CD8-positive, alpha-beta memory T cell (primary cell): Measurements from ENCODE around the gene GORAB. TPM values are rescaled to one million over a fixed set of nuclear protein-coding genes. Genes with fewer than 3 reads are reported as not detected.
A peak's percentile ranks its signal among the peaks of the same experiment; 100 is the strongest.

Experiments
- CTCF ChIA-PET: fragments of 350-600 bp; sonication (Branson Sonifier 250); formaldehyde crosslinking; loops from one replicate; lab custom pipeline; 2021; ENCODE audit warnings: antibody characterized with exemption; lab: Charles Lee
- POLR2A ChIA-PET: fragments of 350-600 bp; sonication (Branson Sonifier 250); formaldehyde crosslinking; loops from one replicate; lab custom pipeline; 2021; ENCODE audit warnings: antibody characterized with exemption; lab: Charles Lee
- DNase-seq, 5 donors: peaks; one replicate each; pipeline versions ENCODE4 v3.0.0 to v3.0.0-alpha.2; 2020 to 2022; ENCODE audit warnings: mixed read lengths in 1 of 5
- H3K27ac ChIP-seq: one replicate; pipeline ENCODE4 v1.7.0; 2013; ENCODE audit warnings: low read depth, mild to moderate bottlenecking, low read length, moderate library complexity
- H3K27me3 ChIP-seq: 2 replicates; pipeline ENCODE4 v1.7.0; 2013; ENCODE audit warnings: low read length, mild to moderate bottlenecking; ENCODE audit not compliant: insufficient read depth, poor library complexity, severe bottlenecking
- H3K36me3 ChIP-seq: 2 replicates; pipeline ENCODE4 v1.7.0; 2013; ENCODE audit warnings: mild to moderate bottlenecking, low read length, moderate library complexity; ENCODE audit not compliant: insufficient read depth
- H3K4me1 ChIP-seq: 2 replicates; pipeline ENCODE4 v1.7.0; 2013; ENCODE audit warnings: mild to moderate bottlenecking, low read length, moderate library complexity; ENCODE audit not compliant: insufficient read depth
- H3K4me3 ChIP-seq: 2 replicates; pipeline ENCODE4 v1.7.0; 2013; ENCODE audit warnings: mild to moderate bottlenecking, low read length
- H3K9me3 ChIP-seq: 2 replicates; pipeline ENCODE4 v1.7.0; 2013; ENCODE audit warnings: mild to moderate bottlenecking, low read length
- H3K27ac Mint-ChIP-seq, 8 donors: one replicate each; pipeline ENCODE4 v1.8.0; 2020 to 2021; ENCODE audit warnings: mixed read lengths in 8 of 8, mild to moderate bottlenecking in 6 of 8, inconsistent platforms in 3 of 8, moderate library complexity in 3 of 8
- H3K27me3 Mint-ChIP-seq, 2 donors: one replicate each; pipeline ENCODE4 v1.8.0; 2020 to 2021; ENCODE audit warnings: mixed read lengths in 2 of 2, mild to moderate bottlenecking in 1 of 2, moderate library complexity in 1 of 2
- H3K36me3 Mint-ChIP-seq, 3 donors: one replicate each; pipeline ENCODE4 v1.8.0; 2020 to 2021; ENCODE audit warnings: mixed read lengths in 3 of 3, inconsistent platforms in 1 of 3, mild to moderate bottlenecking in 1 of 3
- H3K4me1 Mint-ChIP-seq, 3 donors: one replicate each; pipeline ENCODE4 v1.8.0; 2020 to 2021; ENCODE audit warnings: mixed read lengths in 3 of 3, inconsistent platforms in 1 of 3, mild to moderate bottlenecking in 1 of 3
- H3K4me3 Mint-ChIP-seq, 7 donors: one replicate each; pipeline ENCODE4 v1.8.0; 2020 to 2021; ENCODE audit warnings: mixed read lengths in 7 of 7, mild to moderate bottlenecking in 6 of 7, moderate library complexity in 4 of 7, inconsistent platforms in 2 of 7
- H3K9me3 Mint-ChIP-seq, 5 donors: one replicate each; pipeline ENCODE4 v1.8.0; 2020 to 2022; ENCODE audit warnings: mixed read lengths in 5 of 5, mild to moderate bottlenecking in 3 of 5, moderate library complexity in 2 of 5, inconsistent platforms in 1 of 5
- polyA plus RNA-seq: library from polyadenylated mRNA; unstranded; fragments of 300-500 nt; fragmentation: Illumina TruSeq; gene quantifications from one replicate; pipeline ENCODE4 v1.2.3, GENCODE V29; 2021
- total RNA-seq, 2 experiments: library from RNA; stranded (reverse); gene quantifications; one replicate each; pipeline ENCODE4 v1.2.3, GENCODE V29; 2021

Gene GORAB
- total and polyA plus RNA-seq, 3 experiments from 2014 or later: 5.7 to 15.1 (median 13.5) TPM

GRCh38 chr1:170562646-170563338 is 30.8 kb downstream of the GORAB start:
- no peaks in the 10 kb centered on the region for H3K36me3 ChIP-seq
- no peaks in the 10 kb centered on the region for H3K27me3 ChIP-seq
- Mint-ChIP-seq H3K4me3 (peak overlapping the region in 2 of 7 donors; percentile 19 to 49), H3K4me1 (peaks cover 11 to 17% (median 14%) of the 10 kb centered on the region in 3 donors), H3K27me3 (peaks cover 2 to 7% of the 10 kb centered on the region in 2 donors), H3K36me3 (peaks cover 0 to 25% (median 5%) of the 10 kb centered on the region in 3 donors), H3K27ac (peak overlapping the region in 1 of 8 donors; percentile 54), H3K9me3 (peaks cover 4 to 18% (median 14%) of the 10 kb centered on the region in 5 donors)
- no peak for DNase-seq
- no peak overlapping the region for H3K4me3 ChIP-seq
- POLR2A ChIA-PET: no interaction called here
- no peaks in the 10 kb centered on the region for H3K4me1 ChIP-seq
- CTCF ChIA-PET: no interaction called here
- H3K9me3 ChIP-seq: no peaks in the 10 kb centered on the region
- H3K27ac ChIP-seq: no peak overlapping the region

GRCh38 chr1:170567214-170567613 is 35.2 kb downstream of the GORAB start:
- no peaks in the 10 kb centered on the region for H3K4me1 ChIP-seq
- no peaks in the 10 kb centered on the region for H3K27me3 ChIP-seq
- POLR2A ChIA-PET: no interaction called here
- no peak overlapping the region for H3K27ac Mint-ChIP-seq
- no peak overlapping the region for H3K4me3 Mint-ChIP-seq
- H3K4me1 Mint-ChIP-seq: peaks cover 11 to 17% (median 14%) of the 10 kb centered on the region in 3 donors
- DNase-seq: no peak
- H3K27me3 Mint-ChIP-seq: peaks cover 15 to 32% of the 10 kb centered on the region in 2 donors
- H3K36me3 ChIP-seq: no peaks in the 10 kb centered on the region
- H3K9me3 ChIP-seq: no peaks in the 10 kb centered on the region
- H3K4me3 ChIP-seq: no peak overlapping the region
- no peaks in the 10 kb centered on the region for H3K36me3 Mint-ChIP-seq
- H3K9me3 Mint-ChIP-seq: peaks cover 5 to 14% (median 8%) of the 10 kb centered on the region in 5 donors
- CTCF ChIA-PET: no interaction called here
- no peak overlapping the region for H3K27ac ChIP-seq

- Histone ChIP-seq H3K27me3 (no peaks in the 10 kb centered on the region), H3K36me3 (no peaks in the 10 kb centered on the region)
- DNase-seq: no peak
Measured at GRCh38 chr1:170568197-170568596, 36.2 kb downstream of the GORAB start.

GRCh38 chr1:170576980-170577379 is 45.0 kb downstream of the GORAB start:
- ChIA-PET POLR2A (no interaction called here), CTCF (no interaction called here)
- H3K4me3 ChIP-seq: no peak overlapping the region
- no peaks in the 10 kb centered on the region for H3K36me3 ChIP-seq
- H3K36me3 Mint-ChIP-seq: no peaks in the 10 kb centered on the region
- H3K27me3 Mint-ChIP-seq: peaks cover 17 to 45% of the 10 kb centered on the region in 2 donors
- DNase-seq: no peak
- no peak overlapping the region for H3K27ac ChIP-seq
- H3K27me3 ChIP-seq: no peaks in the 10 kb centered on the region
- no peaks in the 10 kb centered on the region for H3K4me1 ChIP-seq
- no peaks in the 10 kb centered on the region for H3K9me3 ChIP-seq
- H3K4me3 Mint-ChIP-seq: no peak overlapping the region
- H3K27ac Mint-ChIP-seq: no peak overlapping the region
- peaks cover 0 to 5% (median 3%) of the 10 kb centered on the region in 5 donors for H3K9me3 Mint-ChIP-seq
- H3K4me1 Mint-ChIP-seq: no peaks in the 10 kb centered on the region

More at GRCh38 chr1:170568197-170568596, 36.2 kb downstream of the GORAB start:
- no peaks in the 10 kb centered on the region for H3K36me3 Mint-ChIP-seq
- POLR2A ChIA-PET: no interaction called here
- H3K27ac ChIP-seq: no peak overlapping the region
- H3K27me3 Mint-ChIP-seq: peaks cover 17 to 35% of the 10 kb centered on the region in 2 donors
- H3K9me3 ChIP-seq: no peaks in the 10 kb centered on the region
- H3K9me3 Mint-ChIP-seq: peaks cover 8 to 14% (median 10%) of the 10 kb centered on the region in 5 donors
- peaks cover 3 to 7% (median 4%) of the 10 kb centered on the region in 3 donors for H3K4me1 Mint-ChIP-seq
- H3K4me1 ChIP-seq: no peaks in the 10 kb centered on the region
- no peak overlapping the region for H3K27ac Mint-ChIP-seq
- no peak overlapping the region for H3K4me3 Mint-ChIP-seq
- H3K4me3 ChIP-seq: no peak overlapping the region
- CTCF ChIA-PET: no interaction called here

GRCh38 chr1:170578359-170578758 is 46.4 kb downstream of the GORAB start:
- H3K9me3 ChIP-seq: no peaks in the 10 kb centered on the region
- peaks cover 0 to 2% (median 0%) of the 10 kb centered on the region in 5 donors for H3K9me3 Mint-ChIP-seq
- no peaks in the 10 kb centered on the region for H3K36me3 ChIP-seq
- no peaks in the 10 kb centered on the region for H3K36me3 Mint-ChIP-seq
- no peaks in the 10 kb centered on the region for H3K4me1 Mint-ChIP-seq
- H3K27me3 ChIP-seq: no peaks in the 10 kb centered on the region
- peak overlapping the region in 1 of 8 donors; percentile 93 for H3K27ac Mint-ChIP-seq
- no peak overlapping the region for H3K4me3 Mint-ChIP-seq
- CTCF ChIA-PET: no interaction called here
- H3K27me3 Mint-ChIP-seq: peaks cover 14 to 42% of the 10 kb centered on the region in 2 donors
- POLR2A ChIA-PET: no interaction called here
- H3K27ac ChIP-seq: no peak overlapping the region
- H3K4me1 ChIP-seq: no peaks in the 10 kb centered on the region
- H3K4me3 ChIP-seq: no peak overlapping the region
- DNase-seq: no peak

GRCh38 chr1:170580636-170581440 is 48.9 kb downstream of the GORAB start:
- Mint-ChIP-seq H3K4me1 (no peaks in the 10 kb centered on the region), H3K27ac (no peak overlapping the region), H3K4me3 (no peak overlapping the region), H3K36me3 (no peaks in the 10 kb centered on the region), H3K9me3 (peaks cover 0 to 2% (median 0%) of the 10 kb centered on the region in 5 donors), H3K27me3 (peaks cover 18 to 53% of the 10 kb centered on the region in 2 donors)
- Histone ChIP-seq H3K36me3 (no peaks in the 10 kb centered on the region), H3K27me3 (no peaks in the 10 kb centered on the region), H3K27ac (no peak overlapping the region), H3K4me3 (no peak overlapping the region), H3K9me3 (no peaks in the 10 kb centered on the region), H3K4me1 (no peaks in the 10 kb centered on the region)
- DNase-seq: no peak
- CTCF ChIA-PET: no interaction called here
- POLR2A ChIA-PET: no interaction called here

GRCh38 chr1:170583186-170583585 is 51.2 kb downstream of the GORAB start:
- H3K27me3 ChIP-seq: no peaks in the 10 kb centered on the region
- H3K4me1 ChIP-seq: no peaks in the 10 kb centered on the region
- Mint-ChIP-seq H3K27ac (no peak overlapping the region), H3K36me3 (no peaks in the 10 kb centered on the region), H3K27me3 (peaks cover 18 to 65% of the 10 kb centered on the region in 2 donors), H3K9me3 (no peaks in the 10 kb centered on the region), H3K4me1 (peaks cover 0 to 3% (median 0%) of the 10 kb centered on the region in 3 donors), H3K4me3 (no peak overlapping the region)
- ChIA-PET CTCF (interaction anchor here (0.6 kb wide), 1 partner anchor 50 kb away, joined by 4 read pairs; no protein-coding TSS in a partner anchor), POLR2A (no interaction called here)
- H3K4me3 ChIP-seq: no peak overlapping the region
- no peaks in the 10 kb centered on the region for H3K9me3 ChIP-seq
- H3K36me3 ChIP-seq: no peaks in the 10 kb centered on the region
- no peak overlapping the region for H3K27ac ChIP-seq
- no peak for DNase-seq
